Esophagus muscularis mucosa (tissue), 4 donors: Measurements from ENCODE around the gene AXL.

Source experiments
- EP300 ChIP-seq: sonication (generic); formaldehyde crosslinking; IDR thresholded peaks from one replicate; pipeline ENCODE4 v1.6.1; 2017; ENCODE audit warnings: antibody characterized with exemption
- POLR2AphosphoS5 ChIP-seq, 2 donors: sonication (generic); formaldehyde crosslinking; IDR thresholded peaks; one replicate each; pipeline ENCODE4 v1.6.1; 2017; ENCODE audit warnings: antibody characterized with exemption in 2 of 2
- TF ChIP-seq, protein P1 (sequence below), 3 experiments: fragments of 200-600 bp in 2 of 3; fragments of 450-650 bp in 1 of 3; sonication (generic) in 2 of 3; IDR thresholded peaks; one replicate each; pipeline ENCODE4 v1.5.1; 2017 to 2019; ENCODE audit warnings: antibody characterized with exemption in 3 of 3, mild to moderate bottlenecking in 2 of 3, moderate library complexity in 1 of 3

DNA sequence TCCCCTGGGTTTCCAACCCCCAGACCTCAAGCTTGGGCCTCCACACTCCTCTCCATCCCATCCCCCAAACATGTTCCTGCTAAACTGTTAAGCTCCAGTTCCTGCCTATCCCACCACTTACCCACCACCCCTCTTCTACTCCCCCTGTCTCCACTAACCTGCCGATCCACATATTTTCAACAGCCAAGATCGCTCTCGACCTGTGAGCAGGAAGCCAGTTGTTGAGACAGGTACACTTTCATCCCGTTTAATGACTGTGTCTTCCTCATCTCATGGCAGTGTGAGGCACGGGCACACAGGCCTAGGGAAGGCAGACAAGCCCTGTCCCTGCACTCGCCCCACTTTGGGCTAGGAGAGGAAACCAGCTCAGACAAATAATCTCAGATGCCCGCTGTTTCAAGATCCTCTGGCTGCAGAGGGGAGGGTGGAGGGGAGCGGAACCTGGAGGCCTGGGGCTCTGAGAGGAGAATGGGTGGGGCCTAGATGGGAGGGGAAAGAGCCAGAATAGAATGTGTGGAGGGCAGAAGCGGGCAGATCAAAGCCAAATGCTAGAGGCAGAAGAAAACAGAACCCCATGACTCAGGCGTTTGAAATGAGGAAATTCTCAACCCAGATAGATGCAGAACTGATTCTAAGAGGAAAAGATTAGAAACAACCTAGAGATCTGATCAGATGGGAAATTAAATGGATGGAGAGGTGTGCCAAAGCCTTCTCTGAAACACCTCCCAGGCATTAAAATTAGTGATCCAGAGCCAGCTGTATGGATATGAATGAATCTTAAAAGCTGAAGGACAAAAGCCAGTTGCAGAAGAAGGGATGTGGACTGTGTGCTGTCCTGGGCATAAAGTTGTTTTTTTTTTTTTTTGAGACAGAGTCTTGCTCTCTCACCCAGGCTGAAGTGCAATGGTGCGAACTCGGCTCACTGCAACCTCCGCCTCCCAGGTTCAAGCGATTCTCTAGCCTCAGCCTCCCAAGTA is 42.9 kb upstream of the AXL start:
- no peak for TF ChIP-seq POLR2AphosphoS5 (IDR thresholded peaks at IDR 0.05)
- TF ChIP-seq, protein P1, sequence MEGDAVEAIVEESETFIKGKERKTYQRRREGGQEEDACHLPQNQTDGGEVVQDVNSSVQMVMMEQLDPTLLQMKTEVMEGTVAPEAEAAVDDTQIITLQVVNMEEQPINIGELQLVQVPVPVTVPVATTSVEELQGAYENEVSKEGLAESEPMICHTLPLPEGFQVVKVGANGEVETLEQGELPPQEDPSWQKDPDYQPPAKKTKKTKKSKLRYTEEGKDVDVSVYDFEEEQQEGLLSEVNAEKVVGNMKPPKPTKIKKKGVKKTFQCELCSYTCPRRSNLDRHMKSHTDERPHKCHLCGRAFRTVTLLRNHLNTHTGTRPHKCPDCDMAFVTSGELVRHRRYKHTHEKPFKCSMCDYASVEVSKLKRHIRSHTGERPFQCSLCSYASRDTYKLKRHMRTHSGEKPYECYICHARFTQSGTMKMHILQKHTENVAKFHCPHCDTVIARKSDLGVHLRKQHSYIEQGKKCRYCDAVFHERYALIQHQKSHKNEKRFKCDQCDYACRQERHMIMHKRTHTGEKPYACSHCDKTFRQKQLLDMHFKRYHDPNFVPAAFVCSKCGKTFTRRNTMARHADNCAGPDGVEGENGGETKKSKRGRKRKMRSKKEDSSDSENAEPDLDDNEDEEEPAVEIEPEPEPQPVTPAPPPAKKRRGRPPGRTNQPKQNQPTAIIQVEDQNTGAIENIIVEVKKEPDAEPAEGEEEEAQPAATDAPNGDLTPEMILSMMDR (IDR thresholded peaks at IDR 0.05), result no peak
- TF ChIP-seq EP300, result no peak
